ENCODE results near the gene RGS17.

RGS17 gene

GRCh38 chr6:153103319-153103655, 27.8 kb downstream of the RGS17 start:
- H3K9ac ChIP-seq (ENCODE audit: low read depth, low read length, poor library complexity, severe bottlenecking) = no peak overlapping the region
- TF ChIP-seq CTCF (conservative IDR thresholded peaks at IDR 0.05; ENCODE audit: low read length) = no peak
- no peak for TF ChIP-seq EZH2phosphoT487 (IDR thresholded peaks at IDR 0.05; ENCODE audit: borderline replicate concordance)
- no peaks in the 10 kb centered on the region for H3K36me3 ChIP-seq (ENCODE audit: insufficient read depth, low read length)
- no peaks in the 10 kb centered on the region for H4K20me1 ChIP-seq (ENCODE audit: insufficient read depth, low read length, poor library complexity, severe bottlenecking)
- H3K4me1 ChIP-seq (ENCODE audit: insufficient read depth, low read length, poor library complexity, severe bottlenecking) = no peaks in the 10 kb centered on the region
- H3K9me2 ChIP-seq (replicated peaks; ENCODE audit: low read depth, low read length) = no peaks in the 10 kb centered on the region
- H3F3A ChIP-seq (ENCODE audit: low read depth) = no peaks in the 10 kb centered on the region
- no peak overlapping the region for H3K4me2 ChIP-seq (ENCODE audit: low read depth, low read length, poor library complexity, severe bottlenecking)
- H3K4me3 ChIP-seq (ENCODE audit: low read length, poor library complexity, severe bottlenecking) = no peak overlapping the region
- no peaks in the 10 kb centered on the region for H3K9me3 ChIP-seq (ENCODE audit: insufficient read depth, low read depth, low read length)
- H3K79me2 ChIP-seq (ENCODE audit: insufficient read depth, low read length) = no peaks in the 10 kb centered on the region
- H2AFZ ChIP-seq (ENCODE audit: low read length) = no peak overlapping the region
- H3K27me3 ChIP-seq (ENCODE audit: insufficient read depth, low read length, poor library complexity, severe bottlenecking) = no peaks in the 10 kb centered on the region

- H3K27me3 ChIP-seq (ENCODE audit: insufficient read depth, low read length, poor library complexity, severe bottlenecking) = no peaks in the 10 kb centered on the region
- no peaks in the 10 kb centered on the region for H3K4me1 ChIP-seq (ENCODE audit: insufficient read depth, low read length, poor library complexity, severe bottlenecking)
- TF ChIP-seq CTCF (conservative IDR thresholded peaks at IDR 0.05; ENCODE audit: low read length) (no peak), EZH2phosphoT487 (IDR thresholded peaks at IDR 0.05; ENCODE audit: borderline replicate concordance) (no peak)
- H3K4me2 ChIP-seq (ENCODE audit: low read depth, low read length, poor library complexity, severe bottlenecking) = no peak overlapping the region
- H3K4me3 ChIP-seq (ENCODE audit: low read length, poor library complexity, severe bottlenecking) = no peak overlapping the region
- H4K20me1 ChIP-seq (ENCODE audit: insufficient read depth, low read length, poor library complexity, severe bottlenecking) = no peaks in the 10 kb centered on the region
- no peaks in the 10 kb centered on the region for H3K9me3 ChIP-seq (ENCODE audit: insufficient read depth, low read depth, low read length)
- H2AFZ ChIP-seq (ENCODE audit: low read length) = no peak overlapping the region
- H3K9ac ChIP-seq (ENCODE audit: low read depth, low read length, poor library complexity, severe bottlenecking) = no peak overlapping the region
- H3K9me2 ChIP-seq (replicated peaks; ENCODE audit: low read depth, low read length) = no peaks in the 10 kb centered on the region
- H3K36me3 ChIP-seq (ENCODE audit: insufficient read depth, low read length) = no peaks in the 10 kb centered on the region
- no peaks in the 10 kb centered on the region for H3F3A ChIP-seq (ENCODE audit: low read depth)
- H3K79me2 ChIP-seq (ENCODE audit: insufficient read depth, low read length) = no peaks in the 10 kb centered on the region
Measured at GRCh38 chr6:153102605-153103318, 28.3 kb downstream of the RGS17 start.

- Histone ChIP-seq H4K20me1 (ENCODE audit: insufficient read depth, low read length, poor library complexity, severe bottlenecking) (no peaks in the 10 kb centered on the region), H3K4me1 (ENCODE audit: insufficient read depth, low read length, poor library complexity, severe bottlenecking) (no peaks in the 10 kb centered on the region), H3K4me2 (ENCODE audit: low read depth, low read length, poor library complexity, severe bottlenecking) (no peak overlapping the region), H3K36me3 (ENCODE audit: insufficient read depth, low read length) (no peaks in the 10 kb centered on the region), H3K9me2 (replicated peaks; ENCODE audit: low read depth, low read length) (no peaks in the 10 kb centered on the region), H3K79me2 (ENCODE audit: insufficient read depth, low read length) (no peaks in the 10 kb centered on the region), H3K4me3 (ENCODE audit: low read length, poor library complexity, severe bottlenecking) (no peak overlapping the region), H3F3A (ENCODE audit: low read depth) (no peaks in the 10 kb centered on the region), H3K9me3 (ENCODE audit: insufficient read depth, low read depth, low read length) (no peaks in the 10 kb centered on the region), H2AFZ (ENCODE audit: low read length) (no peak overlapping the region), H3K27me3 (ENCODE audit: insufficient read depth, low read length, poor library complexity, severe bottlenecking) (no peaks in the 10 kb centered on the region), H3K9ac (ENCODE audit: low read depth, low read length, poor library complexity, severe bottlenecking) (no peak overlapping the region)
- TF ChIP-seq EZH2phosphoT487 (IDR thresholded peaks at IDR 0.05; ENCODE audit: borderline replicate concordance) = no peak
- TF ChIP-seq CTCF (conservative IDR thresholded peaks at IDR 0.05; ENCODE audit: low read length) = no peak
Measured at GRCh38 chr6:153101461-153101860, 29.6 kb downstream of the RGS17 start.
